Mesenchymal stem cell (in vitro differentiated cells and primary cell): ENCODE results near the gene TFDP1.

Experiments
- DNase-seq: peaks from one replicate; pipeline ENCODE4 v3.0.0-alpha.2; 2013
- H2AFZ ChIP-seq: one replicate; pipeline ENCODE4 v1.6.1; 2013; ENCODE audit warnings: low read depth, mild to moderate bottlenecking, control low read depth, inconsistent platforms, low read length, moderate library complexity
- H2AK5ac ChIP-seq: 2 replicates; pipeline ENCODE4 v1.6.1; 2013; ENCODE audit warnings: low read length, moderate library complexity, mild to moderate bottlenecking, inconsistent platforms; ENCODE audit not compliant: severe bottlenecking
- H2BK120ac ChIP-seq: one replicate; pipeline ENCODE4 v1.6.1; 2013; ENCODE audit warnings: low read depth, mild to moderate bottlenecking, inconsistent platforms, low read length, moderate library complexity
- H2BK12ac ChIP-seq, 2 experiments: one replicate each; pipeline ENCODE4 v1.6.1; 2013; ENCODE audit warnings: inconsistent platforms in 2 of 2, low read length in 2 of 2, mild to moderate bottlenecking in 2 of 2, moderate library complexity in 2 of 2, control low read depth in 1 of 2
- H2BK15ac ChIP-seq: one replicate; pipeline ENCODE4 v1.6.1; 2013; ENCODE audit warnings: mild to moderate bottlenecking, low read depth, inconsistent platforms; ENCODE audit not compliant: poor library complexity, severe bottlenecking
- H2BK5ac ChIP-seq: 2 replicates; pipeline ENCODE4 v1.6.1; 2013; ENCODE audit warnings: low read depth, mild to moderate bottlenecking, low read length, control low read depth, inconsistent platforms; ENCODE audit not compliant: poor library complexity, severe bottlenecking
- H3K14ac ChIP-seq, 2 experiments: one replicate each; pipeline ENCODE4 v1.6.1; 2013; ENCODE audit warnings: inconsistent platforms in 2 of 2, low read length in 2 of 2, control low read depth in 1 of 2, mild to moderate bottlenecking in 1 of 2, moderate library complexity in 1 of 2
- H3K18ac ChIP-seq, 2 experiments: one replicate each; pipeline ENCODE4 v1.6.1; 2013; ENCODE audit warnings: inconsistent platforms in 2 of 2, low read length in 2 of 2, control low read depth in 1 of 2, low read depth in 1 of 2, mild to moderate bottlenecking in 1 of 2
- H3K23ac ChIP-seq, 2 experiments: one replicate each; pipeline ENCODE4 v1.6.1; 2013; ENCODE audit warnings: inconsistent platforms in 2 of 2, low read length in 2 of 2, mild to moderate bottlenecking in 2 of 2, moderate library complexity in 2 of 2, control low read depth in 1 of 2
- H3K27ac ChIP-seq: 2 replicates; pipeline ENCODE4 v1.5.1; 2013; ENCODE audit warnings: mild to moderate bottlenecking, moderate library complexity, low read length, control low read depth, inconsistent platforms; ENCODE audit not compliant: poor library complexity, severe bottlenecking
- H3K27me3 ChIP-seq, 2 experiments: 2 replicates each; pipeline versions ENCODE4 v1.6.1 to v1.7.0; 2013; ENCODE audit warnings: low read length in 2 of 2, mild to moderate bottlenecking in 2 of 2, moderate library complexity in 2 of 2, control low read depth in 1 of 2, inconsistent platforms in 1 of 2; ENCODE audit not compliant: control insufficient read depth in 1 of 2, insufficient read depth in 1 of 2
- H3K36me3 ChIP-seq, 2 experiments: 2 replicates each; pipeline versions ENCODE4 v1.6.1 to v1.7.0; 2013; ENCODE audit warnings: low read length in 2 of 2, control low read depth in 1 of 2, inconsistent platforms in 1 of 2, low read depth in 1 of 2, mild to moderate bottlenecking in 1 of 2; ENCODE audit not compliant: insufficient read depth in 2 of 2, control insufficient read depth in 1 of 2
- H3K4ac ChIP-seq, 2 experiments: one replicate each; pipeline ENCODE4 v1.6.1; 2013; ENCODE audit warnings: inconsistent platforms in 2 of 2, low read length in 2 of 2, mild to moderate bottlenecking in 2 of 2, moderate library complexity in 2 of 2, control low read depth in 1 of 2, low read depth in 1 of 2
- H3K4me1 ChIP-seq: 2 replicates; pipeline ENCODE4 v1.6.1; 2013; ENCODE audit warnings: low read depth, low read length, control low read depth; ENCODE audit not compliant: control insufficient read depth, insufficient read depth
- H3K4me2 ChIP-seq: 2 replicates; pipeline ENCODE4 v1.6.1; 2013; ENCODE audit warnings: low read length, mild to moderate bottlenecking, inconsistent platforms; ENCODE audit not compliant: poor library complexity, severe bottlenecking
- H3K4me3 ChIP-seq, 2 experiments: 2 replicates each; pipeline versions ENCODE4 v1.5.1 to v1.7.0; 2013; ENCODE audit warnings: low read length in 2 of 2, mild to moderate bottlenecking in 2 of 2, control low read depth in 1 of 2, low read depth in 1 of 2; ENCODE audit not compliant: insufficient read depth in 1 of 2
- H3K79me1 ChIP-seq: replicated peaks from 2 replicates; pipeline ENCODE4 v1.6.1; 2013; ENCODE audit warnings: mild to moderate bottlenecking, control low read depth, low read length, inconsistent platforms; ENCODE audit not compliant: poor library complexity, severe bottlenecking
- H3K9ac ChIP-seq: 2 replicates; pipeline ENCODE4 v1.7.0; 2013; ENCODE audit warnings: mild to moderate bottlenecking, low read length, moderate library complexity
- H3K9me3 ChIP-seq: 2 replicates; pipeline ENCODE4 v1.7.0; 2013; ENCODE audit warnings: mild to moderate bottlenecking, low read length; ENCODE audit not compliant: control insufficient read depth
- H4K8ac ChIP-seq: one replicate; pipeline ENCODE4 v1.6.1; 2013; ENCODE audit warnings: inconsistent platforms, mild to moderate bottlenecking, low read length, moderate library complexity
- H4K91ac ChIP-seq: one replicate; pipeline ENCODE4 v1.6.1; 2013; ENCODE audit warnings: mild to moderate bottlenecking, low read length, inconsistent platforms
- WGBS: methylation state at CpG from one replicate; pipeline ENCODE4 v1.1.7; 2013; ENCODE audit warnings: mixed read lengths; 5-methylcytosine and 5-hydroxymethylcytosine counted together

The TFDP1 gene

GRCh38 chr13:113668491-113668971, 84.0 kb downstream of the TFDP1 start:
- Histone ChIP-seq H2BK120ac (no peak overlapping the region), H3K14ac (no peak overlapping the region), H2AK5ac (no peak overlapping the region), H4K8ac (no peak overlapping the region), H3K9me3 (no peaks in the 10 kb centered on the region), H3K23ac (no peak overlapping the region), H3K36me3 (no peaks in the 10 kb centered on the region), H2AFZ (no peak overlapping the region), H3K4ac (no peak overlapping the region), H3K4me1 (no peaks in the 10 kb centered on the region), H3K4me2 (no peak overlapping the region), H2BK5ac (no peak overlapping the region), H2BK15ac (no peak overlapping the region), H4K91ac (no peak overlapping the region), H3K27ac (no peak overlapping the region), H2BK12ac (no peak overlapping the region), H3K9ac (no peak overlapping the region), H3K79me1 (no peaks in the 10 kb centered on the region), H3K18ac (no peak overlapping the region), H3K4me3 (no peak overlapping the region), H3K27me3 (peaks cover 4 to 61% of the 10 kb centered on the region in 2 experiments)
- no peak for DNase-seq
- 88% methylated on average over 18 of the region's 24 CpGs for WGBS

- Histone ChIP-seq H3K18ac (no peak overlapping the region), H3K27me3 (peaks cover 4 to 59% of the 10 kb centered on the region in 2 experiments), H2BK120ac (no peak overlapping the region), H3K4me3 (no peak overlapping the region), H3K9ac (no peak overlapping the region), H2AFZ (no peak overlapping the region), H2BK12ac (no peak overlapping the region), H3K79me1 (no peaks in the 10 kb centered on the region), H3K36me3 (no peaks in the 10 kb centered on the region), H2AK5ac (no peak overlapping the region), H3K9me3 (no peaks in the 10 kb centered on the region), H3K14ac (no peak overlapping the region), H3K23ac (no peak overlapping the region), H3K4me1 (no peaks in the 10 kb centered on the region), H4K8ac (no peak overlapping the region), H3K27ac (no peak overlapping the region), H4K91ac (no peak overlapping the region), H3K4ac (no peak overlapping the region), H2BK15ac (no peak overlapping the region), H3K4me2 (no peak overlapping the region), H2BK5ac (no peak overlapping the region)
- no peak for DNase-seq
- WGBS: 89% methylated on average over 13 of the region's 13 CpGs
Observed at GRCh38 chr13:113669231-113669754, 84.7 kb downstream of the TFDP1 start.

GRCh38 chr13:113669755-113670341, 85.3 kb downstream of the TFDP1 start:
- no peak overlapping the region for H3K4ac ChIP-seq
- no peak overlapping the region for H3K9ac ChIP-seq
- H3K27me3 ChIP-seq: peaks cover 4 to 57% of the 10 kb centered on the region in 2 experiments
- H3K79me1 ChIP-seq: no peaks in the 10 kb centered on the region
- H3K4me1 ChIP-seq: no peaks in the 10 kb centered on the region
- H3K18ac ChIP-seq: no peak overlapping the region
- H2AFZ ChIP-seq: no peak overlapping the region
- no peak for DNase-seq
- no peaks in the 10 kb centered on the region for H3K36me3 ChIP-seq
- no peak overlapping the region for H3K4me2 ChIP-seq
- no peak overlapping the region for H3K14ac ChIP-seq
- H4K8ac ChIP-seq: no peak overlapping the region
- H3K27ac ChIP-seq: no peak overlapping the region
- H3K23ac ChIP-seq: no peak overlapping the region
- H4K91ac ChIP-seq: no peak overlapping the region
- H2BK5ac ChIP-seq: no peak overlapping the region
- H2BK15ac ChIP-seq: no peak overlapping the region
- no peak overlapping the region for H2BK12ac ChIP-seq
- no peak overlapping the region for H3K4me3 ChIP-seq
- no peak overlapping the region for H2BK120ac ChIP-seq
- 90% methylated on average over 21 of the region's 21 CpGs for WGBS
- no peaks in the 10 kb centered on the region for H3K9me3 ChIP-seq
- no peak overlapping the region for H2AK5ac ChIP-seq

GRCh38 chr13:113670541-113670940, 86.0 kb downstream of the TFDP1 start:
- Histone ChIP-seq H2AFZ (no peak overlapping the region), H3K4me1 (no peaks in the 10 kb centered on the region), H3K4me2 (no peak overlapping the region), H3K4ac (no peak overlapping the region), H2AK5ac (no peak overlapping the region), H2BK120ac (no peak overlapping the region), H4K8ac (no peak overlapping the region), H3K36me3 (no peaks in the 10 kb centered on the region), H3K23ac (no peak overlapping the region), H3K27me3 (peaks cover 4 to 50% of the 10 kb centered on the region in 2 experiments), H3K9me3 (no peaks in the 10 kb centered on the region), H3K27ac (no peak overlapping the region), H3K9ac (no peak overlapping the region), H2BK5ac (no peak overlapping the region), H3K18ac (no peak overlapping the region), H3K14ac (no peak overlapping the region), H2BK12ac (no peak overlapping the region), H3K4me3 (no peak overlapping the region), H2BK15ac (no peak overlapping the region), H4K91ac (no peak overlapping the region), H3K79me1 (no peaks in the 10 kb centered on the region)
- WGBS: 88% methylated on average over 17 of the region's 19 CpGs
- no peak for DNase-seq
